ENCODE measurements around the gene ATRX.

ATRX gene

DNA sequence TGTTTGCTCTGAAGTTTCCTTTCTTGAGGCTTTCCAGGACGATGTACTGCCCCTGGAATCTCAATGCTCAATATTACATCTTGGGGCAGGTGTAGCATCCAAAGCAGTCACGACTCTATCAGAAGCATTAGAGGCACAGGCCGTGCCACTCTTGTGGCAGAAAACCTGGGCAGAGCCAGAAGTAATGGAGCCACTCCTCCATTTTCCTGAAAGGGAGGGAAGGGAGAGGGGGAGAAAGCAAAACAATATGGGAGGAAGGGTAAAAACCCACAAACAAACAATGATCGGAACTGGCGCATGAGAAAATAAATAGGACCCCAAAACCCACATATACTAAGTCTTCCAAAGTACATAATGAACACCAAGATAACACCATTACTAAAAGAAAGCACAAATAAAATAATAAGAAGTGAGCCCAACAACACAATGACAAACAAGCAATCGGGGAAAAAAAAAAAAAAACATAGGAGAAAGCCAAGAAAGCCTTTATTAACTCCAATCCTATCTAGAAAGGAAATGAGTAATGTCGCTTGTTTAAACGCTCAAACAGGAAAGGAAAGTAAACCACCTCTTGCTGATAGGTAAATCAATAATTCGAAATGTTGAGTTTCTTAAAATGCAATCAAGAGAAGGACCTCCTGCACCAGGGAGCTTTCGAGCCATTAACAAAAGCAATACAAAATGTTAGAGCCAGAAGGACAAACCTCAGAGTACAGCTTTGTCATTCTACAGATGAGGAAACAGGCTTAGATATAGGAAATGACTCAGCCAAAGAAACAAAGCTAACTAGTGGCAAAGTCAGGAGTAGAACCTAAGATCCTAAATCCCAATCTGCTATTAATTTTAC, 117.4 kb downstream of the ATRX start:
- Histone ChIP-seq H3K23ac (ENCODE audit: low read length) (no peak overlapping the region), H4K8ac (ENCODE audit: low read depth, low read length) (no peak overlapping the region), H2BK5ac (ENCODE audit: low read depth, low read length, poor library complexity) (no peak overlapping the region), H2BK12ac (ENCODE audit: low read length) (no peak overlapping the region), H3K27ac (ENCODE audit: low read depth, low read length) (no peak overlapping the region), H2AFZ (ENCODE audit: insufficient read depth, low read length, poor library complexity) (no peak overlapping the region), H3K4me2 (ENCODE audit: low read length) (no peak overlapping the region), H3K79me2 (ENCODE audit: control insufficient read depth, insufficient read depth, low read length, poor library complexity) (no peaks in the 10 kb centered on the region), H2AK5ac (ENCODE audit: low read length) (no peak overlapping the region), H3K14ac (ENCODE audit: low read length) (no peak overlapping the region), H4K91ac (ENCODE audit: low read depth, low read length) (no peak overlapping the region), H3K18ac (ENCODE audit: low read length) (no peak overlapping the region), H3K79me1 (ENCODE audit: low read length) (no peaks in the 10 kb centered on the region), H2BK120ac (ENCODE audit: insufficient read depth, low read length, poor library complexity) (no peak overlapping the region), H3K36me3 (ENCODE audit: control insufficient read depth in 1 of 2, insufficient read depth in 2 of 2, low read length in 2 of 2) (peaks cover 3 to 7% of the 10 kb centered on the region in 2 experiments), H3K9me3 (ENCODE audit: insufficient read depth, low read depth, low read length) (no peaks in the 10 kb centered on the region), H4K12ac (ENCODE audit: low read depth, low read length) (no peak overlapping the region), H3K27me3 (ENCODE audit: insufficient read depth, low read length) (no peaks in the 10 kb centered on the region), H3K4ac (ENCODE audit: low read depth, low read length) (no peak overlapping the region), H3K4me3 (ENCODE audit: low read depth, low read length) (no peak overlapping the region), H3K4me1 (ENCODE audit: control insufficient read depth in 1 of 2, insufficient read depth in 2 of 2, low read length in 2 of 2) (no peaks in the 10 kb centered on the region), H3K9ac (ENCODE audit: low read length) (no peak overlapping the region)
- DNase-seq: no peak
- no CpG with 5 or more reads among the region's 10 CpGs for WGBS (ENCODE audit: extremely low coverage, insufficient coverage, insufficient read length)

DNA sequence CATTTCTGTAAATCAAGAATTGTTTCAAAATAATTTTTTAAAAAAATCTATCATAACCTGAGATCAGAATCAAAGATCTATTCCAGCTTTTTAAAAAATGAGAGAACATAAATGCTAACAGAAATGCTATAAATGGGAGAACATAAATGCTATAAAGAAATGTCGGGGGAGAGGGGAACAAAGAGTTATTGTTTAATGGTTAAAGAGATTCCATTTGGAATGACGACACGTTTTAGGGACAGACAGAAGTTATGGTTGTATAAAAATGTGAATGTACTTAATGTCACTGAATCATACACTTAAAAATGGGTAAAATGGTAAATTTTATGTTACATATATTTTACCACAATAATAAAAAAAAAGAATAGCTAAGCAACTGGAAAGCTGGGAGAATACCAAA, 127.1 kb downstream of the ATRX start:
- Histone ChIP-seq H3K4me3 (ENCODE audit: low read depth, low read length) (no peak overlapping the region), H3K27ac (ENCODE audit: low read depth, low read length) (no peak overlapping the region), H2BK12ac (ENCODE audit: low read length) (no peak overlapping the region), H3K4me1 (ENCODE audit: control insufficient read depth in 1 of 2, insufficient read depth in 2 of 2, low read length in 2 of 2) (no peaks in the 10 kb centered on the region), H3K14ac (ENCODE audit: low read length) (no peak overlapping the region), H4K91ac (ENCODE audit: low read depth, low read length) (no peak overlapping the region), H2BK120ac (ENCODE audit: insufficient read depth, low read length, poor library complexity) (no peak overlapping the region), H4K12ac (ENCODE audit: low read depth, low read length) (no peak overlapping the region), H3K4ac (ENCODE audit: low read depth, low read length) (no peak overlapping the region), H2AFZ (ENCODE audit: insufficient read depth, low read length, poor library complexity) (no peak overlapping the region), H3K79me2 (ENCODE audit: control insufficient read depth, insufficient read depth, low read length, poor library complexity) (no peaks in the 10 kb centered on the region), H3K18ac (ENCODE audit: low read length) (no peak overlapping the region), H3K9ac (ENCODE audit: low read length) (no peak overlapping the region), H3K27me3 (ENCODE audit: insufficient read depth, low read length) (no peaks in the 10 kb centered on the region), H2AK5ac (ENCODE audit: low read length) (no peak overlapping the region), H3K23ac (ENCODE audit: low read length) (no peak overlapping the region), H3K4me2 (ENCODE audit: low read length) (no peak overlapping the region), H3K79me1 (ENCODE audit: low read length) (no peaks in the 10 kb centered on the region), H2BK5ac (ENCODE audit: low read depth, low read length, poor library complexity) (no peak overlapping the region), H3K9me3 (ENCODE audit: insufficient read depth, low read depth, low read length) (no peaks in the 10 kb centered on the region), H4K8ac (ENCODE audit: low read depth, low read length) (no peak overlapping the region), H3K36me3 (ENCODE audit: control insufficient read depth in 1 of 2, insufficient read depth in 2 of 2, low read length in 2 of 2) (peaks cover 0 to 2% of the 10 kb centered on the region in 2 experiments)
- DNase-seq: no peak
- no CpG with 5 or more reads among the region's 3 CpGs for WGBS (ENCODE audit: extremely low coverage, insufficient coverage, insufficient read length)

GRCh38 chrX:77652095-77652494, 133.9 kb downstream of the ATRX start:
- Histone ChIP-seq H2BK5ac (ENCODE audit: low read depth, low read length, poor library complexity) (no peak overlapping the region), H3K27me3 (ENCODE audit: insufficient read depth, low read length) (no peaks in the 10 kb centered on the region), H3K36me3 (ENCODE audit: control insufficient read depth in 1 of 2, insufficient read depth in 2 of 2, low read length in 2 of 2) (peaks cover 3 to 5% of the 10 kb centered on the region in 2 experiments), H4K91ac (ENCODE audit: low read depth, low read length) (no peak overlapping the region), H3K23ac (ENCODE audit: low read length) (no peak overlapping the region), H3K18ac (ENCODE audit: low read length) (no peak overlapping the region), H3K9me3 (ENCODE audit: insufficient read depth, low read depth, low read length) (no peaks in the 10 kb centered on the region), H4K8ac (ENCODE audit: low read depth, low read length) (no peak overlapping the region), H3K4me1 (ENCODE audit: control insufficient read depth in 1 of 2, insufficient read depth in 2 of 2, low read length in 2 of 2) (no peaks in the 10 kb centered on the region), H3K4me2 (ENCODE audit: low read length) (no peak overlapping the region), H3K79me1 (ENCODE audit: low read length) (no peaks in the 10 kb centered on the region), H4K12ac (ENCODE audit: low read depth, low read length) (no peak overlapping the region), H3K79me2 (ENCODE audit: control insufficient read depth, insufficient read depth, low read length, poor library complexity) (no peaks in the 10 kb centered on the region), H2AK5ac (ENCODE audit: low read length) (no peak overlapping the region), H3K14ac (ENCODE audit: low read length) (no peak overlapping the region), H2BK12ac (ENCODE audit: low read length) (no peak overlapping the region), H2BK120ac (ENCODE audit: insufficient read depth, low read length, poor library complexity) (no peak overlapping the region), H3K9ac (ENCODE audit: low read length) (no peak overlapping the region), H3K4ac (ENCODE audit: low read depth, low read length) (no peak overlapping the region), H3K4me3 (ENCODE audit: low read depth, low read length) (no peak overlapping the region), H3K27ac (ENCODE audit: low read depth, low read length) (no peak overlapping the region), H2AFZ (ENCODE audit: insufficient read depth, low read length, poor library complexity) (no peak overlapping the region)
- no CpG with 5 or more reads among the region's 5 CpGs for WGBS (ENCODE audit: extremely low coverage, insufficient coverage, insufficient read length)
- no peak for DNase-seq

GRCh38 chrX:77640702-77641101, 145.3 kb downstream of the ATRX start:
- Histone ChIP-seq H3K23ac (ENCODE audit: low read length) (no peak overlapping the region), H2BK5ac (ENCODE audit: low read depth, low read length, poor library complexity) (no peak overlapping the region), H3K18ac (ENCODE audit: low read length) (no peak overlapping the region), H4K12ac (ENCODE audit: low read depth, low read length) (no peak overlapping the region), H3K9me3 (ENCODE audit: insufficient read depth, low read depth, low read length) (no peaks in the 10 kb centered on the region), H2AK5ac (ENCODE audit: low read length) (no peak overlapping the region), H3K9ac (ENCODE audit: low read length) (no peak overlapping the region), H2AFZ (ENCODE audit: insufficient read depth, low read length, poor library complexity) (no peak overlapping the region), H3K36me3 (ENCODE audit: control insufficient read depth in 1 of 2, insufficient read depth in 2 of 2, low read length in 2 of 2) (peaks cover 3 to 5% of the 10 kb centered on the region in 2 experiments), H2BK12ac (ENCODE audit: low read length) (no peak overlapping the region), H3K27me3 (ENCODE audit: insufficient read depth, low read length) (no peaks in the 10 kb centered on the region), H2BK120ac (ENCODE audit: insufficient read depth, low read length, poor library complexity) (no peak overlapping the region), H3K4me2 (ENCODE audit: low read length) (no peak overlapping the region), H4K8ac (ENCODE audit: low read depth, low read length) (no peak overlapping the region), H3K14ac (ENCODE audit: low read length) (no peak overlapping the region), H3K27ac (ENCODE audit: low read depth, low read length) (no peak overlapping the region), H3K4ac (ENCODE audit: low read depth, low read length) (no peak overlapping the region), H3K4me3 (ENCODE audit: low read depth, low read length) (no peak overlapping the region), H4K91ac (ENCODE audit: low read depth, low read length) (no peak overlapping the region), H3K79me1 (ENCODE audit: low read length) (no peaks in the 10 kb centered on the region), H3K4me1 (ENCODE audit: control insufficient read depth in 1 of 2, insufficient read depth in 2 of 2, low read length in 2 of 2) (no peaks in the 10 kb centered on the region), H3K79me2 (ENCODE audit: control insufficient read depth, insufficient read depth, low read length, poor library complexity) (no peaks in the 10 kb centered on the region)
- no CpG with 5 or more reads among the region's 4 CpGs for whole genome bisulfite sequencing (ENCODE audit: extremely low coverage, insufficient coverage, insufficient read length)
- DNase-seq: no peak

Measured in trophoblast cell (in vitro differentiated cells and primary cell).